Measurements from ENCODE around the gene IGSF22. TPM values are rescaled to one million over a fixed set of nuclear protein-coding genes. Genes with fewer than 3 reads are reported as not detected.

Gene IGSF22
- total and polyA plus RNA-seq, 2 of the 8 experiments (the other 6 are each of a cell fraction or from before 2014, with no cell fraction given): 0.14 TPM; not detected in 1

DNA sequence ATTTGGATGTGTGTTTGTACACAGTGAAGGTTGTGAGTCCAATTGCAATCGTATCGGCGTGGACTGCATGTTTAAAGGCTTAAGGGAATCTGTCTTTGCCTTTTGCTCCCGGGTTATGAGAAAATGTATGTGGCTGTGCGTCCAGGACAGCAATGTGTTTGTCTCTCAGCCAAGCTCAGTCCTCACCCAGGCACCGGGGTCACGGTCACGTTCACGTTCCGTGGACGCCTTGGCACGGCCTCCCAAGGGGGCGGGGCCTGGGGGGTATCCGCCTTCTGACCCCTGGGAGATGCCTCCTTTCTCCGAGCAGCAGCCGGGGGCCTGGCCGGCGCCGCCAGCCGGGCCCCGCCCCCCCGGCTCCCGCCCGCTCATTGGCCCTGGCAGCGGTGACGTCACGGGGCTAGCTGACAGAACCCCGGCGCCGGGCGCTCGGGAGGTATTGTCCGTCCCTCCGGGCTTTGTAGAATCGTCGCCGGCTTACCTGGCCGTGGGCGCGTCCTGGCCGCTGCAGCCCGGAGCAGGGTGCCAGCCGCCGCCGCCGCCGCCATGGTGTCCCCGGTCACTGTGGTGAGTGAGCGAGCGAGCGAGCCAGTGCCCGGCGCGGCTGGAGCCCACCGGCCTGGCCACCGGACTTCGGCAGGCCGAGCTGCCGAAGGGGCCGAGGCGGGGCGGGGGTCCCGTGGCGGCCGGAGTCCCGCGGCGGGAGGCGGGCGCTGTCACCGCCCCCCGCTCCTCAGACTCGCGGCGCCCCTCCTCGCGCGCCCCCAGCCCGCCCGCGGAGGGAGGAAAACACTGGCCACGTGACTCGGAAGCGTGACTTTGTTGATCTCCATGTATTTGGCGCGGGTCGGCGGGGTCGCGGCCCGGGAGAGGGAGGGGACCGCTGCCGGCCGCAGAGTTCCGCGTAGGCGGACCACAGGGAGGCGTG is 27.4 kb downstream of the IGSF22 start, which contains the start of gene TMEM86A (continued):
- TF ChIP-seq, protein P1, sequence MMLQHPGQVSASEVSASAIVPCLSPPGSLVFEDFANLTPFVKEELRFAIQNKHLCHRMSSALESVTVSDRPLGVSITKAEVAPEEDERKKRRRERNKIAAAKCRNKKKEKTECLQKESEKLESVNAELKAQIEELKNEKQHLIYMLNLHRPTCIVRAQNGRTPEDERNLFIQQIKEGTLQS (IDR thresholded peaks at IDR 0.05; ENCODE audit: insufficient read depth, low read depth, low read length): 0 out of 2 replicates have a peak, but pooled peaks have one; percentile 31
- TF ChIP-seq CTBP2 (IDR thresholded peaks at IDR 0.05; ENCODE audit: borderline replicate concordance, insufficient read depth, insufficient read length, low read length) (no peak), EGR1 (IDR thresholded peaks at IDR 0.05; ENCODE audit: borderline replicate concordance, low read depth, low read length) (peak; percentile 74), BACH1 (IDR thresholded peaks at IDR 0.05; ENCODE audit: low read length) (no peak), HDAC6 (IDR thresholded peaks at IDR 0.05; ENCODE audit: low read depth, low read length) (no peak), SUZ12 (IDR thresholded peaks at IDR 0.05; ENCODE audit: low read length) (no peak), MAFK (IDR thresholded peaks at IDR 0.05; ENCODE audit: low read depth, low read length) (no peak), JUND (IDR thresholded peaks at IDR 0.05; ENCODE audit: low read length) (peak; percentile 42; the same call in 1 of the 2 replicates), ZNF274 (IDR thresholded peaks at IDR 0.05; ENCODE audit: borderline replicate concordance, extremely low read depth, low read length) (no peak), HDAC2 (IDR thresholded peaks at IDR 0.05; ENCODE audit: borderline replicate concordance in 1 of 2, low read depth in 2 of 2, low read length in 2 of 2) (0 out of 4 replicates have a peak, but pooled peaks of 1 of the 2 experiments have one; percentile 8), RNF2 (IDR thresholded peaks at IDR 0.05; ENCODE audit: borderline replicate concordance, low read depth, low read length, missing control alignments, poor library complexity, severe bottlenecking) (peak; percentile 22), JUN (IDR thresholded peaks at IDR 0.05; ENCODE audit: low read depth, low read length) (no peak), KDM1A (IDR thresholded peaks at IDR 0.05; ENCODE audit: borderline replicate concordance, low read length) (no peak), TAF7 (optimal IDR thresholded peaks at IDR 0.05; ENCODE audit: borderline replicate concordance, low read depth, low read length) (peak; percentile 28)
- TF ChIP-seq, protein P2, sequence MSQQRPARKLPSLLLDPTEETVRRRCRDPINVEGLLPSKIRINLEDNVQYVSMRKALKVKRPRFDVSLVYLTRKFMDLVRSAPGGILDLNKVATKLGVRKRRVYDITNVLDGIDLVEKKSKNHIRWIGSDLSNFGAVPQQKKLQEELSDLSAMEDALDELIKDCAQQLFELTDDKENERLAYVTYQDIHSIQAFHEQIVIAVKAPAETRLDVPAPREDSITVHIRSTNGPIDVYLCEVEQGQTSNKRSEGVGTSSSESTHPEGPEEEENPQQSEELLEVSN (IDR thresholded peaks at IDR 0.05): no peak
- TF ChIP-seq, protein P3, sequence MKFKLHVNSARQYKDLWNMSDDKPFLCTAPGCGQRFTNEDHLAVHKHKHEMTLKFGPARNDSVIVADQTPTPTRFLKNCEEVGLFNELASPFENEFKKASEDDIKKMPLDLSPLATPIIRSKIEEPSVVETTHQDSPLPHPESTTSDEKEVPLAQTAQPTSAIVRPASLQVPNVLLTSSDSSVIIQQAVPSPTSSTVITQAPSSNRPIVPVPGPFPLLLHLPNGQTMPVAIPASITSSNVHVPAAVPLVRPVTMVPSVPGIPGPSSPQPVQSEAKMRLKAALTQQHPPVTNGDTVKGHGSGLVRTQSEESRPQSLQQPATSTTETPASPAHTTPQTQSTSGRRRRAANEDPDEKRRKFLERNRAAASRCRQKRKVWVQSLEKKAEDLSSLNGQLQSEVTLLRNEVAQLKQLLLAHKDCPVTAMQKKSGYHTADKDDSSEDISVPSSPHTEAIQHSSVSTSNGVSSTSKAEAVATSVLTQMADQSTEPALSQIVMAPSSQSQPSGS (IDR thresholded peaks at IDR 0.05; ENCODE audit: low read length): no peak
